ENCODE data around the gene RPS10.
"Not testable (repeated sequence)": the region's sequence is repeated elsewhere in the genome, so short reads cannot be mapped to it uniquely, and the experiment has no call there.

The RPS10 gene

DNA sequence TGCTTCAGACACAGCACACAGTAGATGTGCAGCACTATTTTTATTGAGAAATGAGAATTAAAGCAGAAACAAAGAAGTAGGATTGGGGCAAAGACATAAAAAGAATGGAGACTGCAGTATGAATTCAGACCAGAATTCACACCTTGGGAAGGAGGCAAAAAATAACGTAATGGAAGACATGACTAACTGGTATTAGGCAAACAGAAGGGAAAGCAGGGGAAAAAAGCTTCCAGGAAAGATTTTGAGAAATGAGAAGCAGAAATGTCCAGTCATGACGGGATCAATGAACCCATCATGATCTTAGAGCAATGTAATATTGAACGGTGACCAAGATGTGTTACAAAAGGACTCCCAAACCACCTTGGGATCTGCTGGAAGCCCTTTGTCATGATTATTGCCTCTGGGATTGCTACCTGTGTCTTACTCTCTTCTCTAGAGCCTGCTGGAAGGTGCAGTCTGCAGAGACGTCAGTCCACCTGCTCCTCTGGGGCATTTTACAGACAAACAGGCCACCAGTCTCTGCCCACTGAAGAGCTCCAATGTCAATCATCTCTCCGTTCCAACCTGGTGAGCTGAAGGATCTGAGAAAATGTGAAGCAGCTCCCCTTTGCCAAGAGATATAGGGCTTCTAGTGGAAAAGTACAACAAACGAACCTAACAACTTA is 42.1 kb downstream of the RPS10 start:
- TF ChIP-seq, protein P1, sequence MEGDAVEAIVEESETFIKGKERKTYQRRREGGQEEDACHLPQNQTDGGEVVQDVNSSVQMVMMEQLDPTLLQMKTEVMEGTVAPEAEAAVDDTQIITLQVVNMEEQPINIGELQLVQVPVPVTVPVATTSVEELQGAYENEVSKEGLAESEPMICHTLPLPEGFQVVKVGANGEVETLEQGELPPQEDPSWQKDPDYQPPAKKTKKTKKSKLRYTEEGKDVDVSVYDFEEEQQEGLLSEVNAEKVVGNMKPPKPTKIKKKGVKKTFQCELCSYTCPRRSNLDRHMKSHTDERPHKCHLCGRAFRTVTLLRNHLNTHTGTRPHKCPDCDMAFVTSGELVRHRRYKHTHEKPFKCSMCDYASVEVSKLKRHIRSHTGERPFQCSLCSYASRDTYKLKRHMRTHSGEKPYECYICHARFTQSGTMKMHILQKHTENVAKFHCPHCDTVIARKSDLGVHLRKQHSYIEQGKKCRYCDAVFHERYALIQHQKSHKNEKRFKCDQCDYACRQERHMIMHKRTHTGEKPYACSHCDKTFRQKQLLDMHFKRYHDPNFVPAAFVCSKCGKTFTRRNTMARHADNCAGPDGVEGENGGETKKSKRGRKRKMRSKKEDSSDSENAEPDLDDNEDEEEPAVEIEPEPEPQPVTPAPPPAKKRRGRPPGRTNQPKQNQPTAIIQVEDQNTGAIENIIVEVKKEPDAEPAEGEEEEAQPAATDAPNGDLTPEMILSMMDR (IDR thresholded peaks at IDR 0.05; ENCODE audit: control insufficient read depth, insufficient read depth, low read depth, low read length, missing control alignments): no peak
- DNase-seq (ENCODE audit: low read depth): no peak
- no peak overlapping the region for H3K4me3 ChIP-seq (ENCODE audit: control insufficient read depth, low read depth, low read length)

GRCh38 chr6:34383161-34383631 is 42.7 kb downstream of the RPS10 start:
- no peak for DNase-seq (ENCODE audit: low read depth)
- TF ChIP-seq, protein P1 (IDR thresholded peaks at IDR 0.05; ENCODE audit: control insufficient read depth, insufficient read depth, low read depth, low read length, missing control alignments): no peak
- H3K4me3 ChIP-seq (ENCODE audit: control insufficient read depth, low read depth, low read length): no peak overlapping the region

- no peak overlapping the region for H3K4me3 ChIP-seq (ENCODE audit: control insufficient read depth, low read depth, low read length)
- TF ChIP-seq, protein P1 (IDR thresholded peaks at IDR 0.05; ENCODE audit: control insufficient read depth, insufficient read depth, low read depth, low read length, missing control alignments): no peak
- no peak for DNase-seq (ENCODE audit: low read depth)
Observed at GRCh38 chr6:34381081-34381480, 44.8 kb downstream of the RPS10 start.

DNA sequence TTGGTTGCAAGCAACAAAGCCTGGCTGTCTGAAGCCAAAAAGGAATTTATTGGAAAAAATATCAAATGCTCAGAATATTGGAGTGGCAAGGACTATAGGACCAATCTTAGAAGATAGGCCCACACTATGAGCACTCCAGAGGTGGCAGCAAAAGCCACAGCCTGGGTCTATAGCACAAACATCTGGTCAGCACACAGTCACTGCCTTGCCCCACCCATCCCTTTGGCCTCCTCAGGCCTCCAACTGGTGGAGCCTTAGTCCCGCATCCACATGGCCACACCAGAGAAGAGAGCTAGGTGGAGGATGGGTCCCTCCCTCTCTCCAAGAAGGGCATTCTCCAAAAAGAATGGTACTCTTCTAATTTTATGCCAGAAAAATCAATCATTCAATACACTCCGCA is 47.4 kb downstream of the RPS10 start:
- H3K4me3 ChIP-seq (ENCODE audit: control insufficient read depth, low read depth, low read length): no peak overlapping the region
- TF ChIP-seq, protein P1 (IDR thresholded peaks at IDR 0.05; ENCODE audit: control insufficient read depth, insufficient read depth, low read depth, low read length, missing control alignments): no peak
- no peak for DNase-seq (ENCODE audit: low read depth)

GRCh38 chr6:34377984-34378383 is 47.9 kb downstream of the RPS10 start:
- TF ChIP-seq, protein P1 (IDR thresholded peaks at IDR 0.05; ENCODE audit: control insufficient read depth, insufficient read depth, low read depth, low read length, missing control alignments): no peak
- DNase-seq (ENCODE audit: low read depth): no peak
- H3K4me3 ChIP-seq (ENCODE audit: control insufficient read depth, low read depth, low read length): no peak overlapping the region

GRCh38 chr6:34377571-34377970 is 48.3 kb downstream of the RPS10 start:
- H3K4me3 ChIP-seq (ENCODE audit: control insufficient read depth, low read depth, low read length); DNase-seq (ENCODE audit: low read depth): not testable (repeated sequence)

DNA sequence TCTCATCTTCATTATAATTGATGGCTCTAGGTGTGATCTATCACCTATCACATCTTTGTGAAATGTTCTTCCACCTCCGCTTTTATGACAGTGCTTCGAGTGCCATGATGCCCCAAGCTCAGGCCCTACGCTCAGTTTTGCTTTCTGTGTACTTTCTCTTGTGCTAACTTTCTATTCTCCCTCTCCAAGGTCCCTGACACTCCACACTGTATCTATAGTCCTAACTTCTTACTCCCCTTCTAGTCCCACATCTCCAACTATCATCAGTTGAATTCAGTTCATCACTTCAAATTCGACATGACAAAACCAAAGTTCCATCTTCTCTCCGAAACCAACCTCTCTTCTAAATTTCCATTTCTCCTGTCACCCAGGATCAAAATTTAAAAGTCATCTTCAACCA is 50.0 kb downstream of the RPS10 start:
- TF ChIP-seq, protein P1 (IDR thresholded peaks at IDR 0.05; ENCODE audit: control insufficient read depth, insufficient read depth, low read depth, low read length, missing control alignments): no peak
- no peak for DNase-seq (ENCODE audit: low read depth)
- no peak overlapping the region for H3K4me3 ChIP-seq (ENCODE audit: control insufficient read depth, low read depth, low read length)
